GM12872 (cell line): ENCODE data around the gene MEF2B.

Source experiments
- TF ChIP-seq, protein P1 (sequence below): IDR thresholded peaks from 3 replicates; pipeline ENCODE4 v1.5.1; 2011; ENCODE audit warnings: low read depth, mild to moderate bottlenecking, low read length, moderate library complexity; ENCODE audit not compliant: insufficient read depth

The MEF2B gene

DNA sequence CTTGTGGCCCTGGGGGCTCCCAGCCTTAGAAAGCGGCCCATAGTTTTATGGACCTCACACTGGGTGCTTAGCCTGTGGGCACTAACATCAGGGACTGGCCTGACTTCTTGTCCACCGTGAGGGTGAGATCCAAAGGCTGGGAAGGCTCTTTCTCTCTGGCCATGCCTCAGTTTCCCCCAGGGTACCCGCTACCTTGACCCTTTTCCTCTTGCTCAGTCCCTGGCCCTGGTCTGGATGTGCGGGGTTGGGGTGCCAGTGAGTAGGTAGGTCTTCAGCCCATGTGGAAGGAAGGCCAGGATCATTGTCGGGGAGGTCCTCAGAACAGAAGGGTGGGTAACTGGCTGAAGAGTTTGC is 30.2 kb downstream of the MEF2B start:
- TF ChIP-seq, protein P1, sequence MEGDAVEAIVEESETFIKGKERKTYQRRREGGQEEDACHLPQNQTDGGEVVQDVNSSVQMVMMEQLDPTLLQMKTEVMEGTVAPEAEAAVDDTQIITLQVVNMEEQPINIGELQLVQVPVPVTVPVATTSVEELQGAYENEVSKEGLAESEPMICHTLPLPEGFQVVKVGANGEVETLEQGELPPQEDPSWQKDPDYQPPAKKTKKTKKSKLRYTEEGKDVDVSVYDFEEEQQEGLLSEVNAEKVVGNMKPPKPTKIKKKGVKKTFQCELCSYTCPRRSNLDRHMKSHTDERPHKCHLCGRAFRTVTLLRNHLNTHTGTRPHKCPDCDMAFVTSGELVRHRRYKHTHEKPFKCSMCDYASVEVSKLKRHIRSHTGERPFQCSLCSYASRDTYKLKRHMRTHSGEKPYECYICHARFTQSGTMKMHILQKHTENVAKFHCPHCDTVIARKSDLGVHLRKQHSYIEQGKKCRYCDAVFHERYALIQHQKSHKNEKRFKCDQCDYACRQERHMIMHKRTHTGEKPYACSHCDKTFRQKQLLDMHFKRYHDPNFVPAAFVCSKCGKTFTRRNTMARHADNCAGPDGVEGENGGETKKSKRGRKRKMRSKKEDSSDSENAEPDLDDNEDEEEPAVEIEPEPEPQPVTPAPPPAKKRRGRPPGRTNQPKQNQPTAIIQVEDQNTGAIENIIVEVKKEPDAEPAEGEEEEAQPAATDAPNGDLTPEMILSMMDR: no peak

DNA sequence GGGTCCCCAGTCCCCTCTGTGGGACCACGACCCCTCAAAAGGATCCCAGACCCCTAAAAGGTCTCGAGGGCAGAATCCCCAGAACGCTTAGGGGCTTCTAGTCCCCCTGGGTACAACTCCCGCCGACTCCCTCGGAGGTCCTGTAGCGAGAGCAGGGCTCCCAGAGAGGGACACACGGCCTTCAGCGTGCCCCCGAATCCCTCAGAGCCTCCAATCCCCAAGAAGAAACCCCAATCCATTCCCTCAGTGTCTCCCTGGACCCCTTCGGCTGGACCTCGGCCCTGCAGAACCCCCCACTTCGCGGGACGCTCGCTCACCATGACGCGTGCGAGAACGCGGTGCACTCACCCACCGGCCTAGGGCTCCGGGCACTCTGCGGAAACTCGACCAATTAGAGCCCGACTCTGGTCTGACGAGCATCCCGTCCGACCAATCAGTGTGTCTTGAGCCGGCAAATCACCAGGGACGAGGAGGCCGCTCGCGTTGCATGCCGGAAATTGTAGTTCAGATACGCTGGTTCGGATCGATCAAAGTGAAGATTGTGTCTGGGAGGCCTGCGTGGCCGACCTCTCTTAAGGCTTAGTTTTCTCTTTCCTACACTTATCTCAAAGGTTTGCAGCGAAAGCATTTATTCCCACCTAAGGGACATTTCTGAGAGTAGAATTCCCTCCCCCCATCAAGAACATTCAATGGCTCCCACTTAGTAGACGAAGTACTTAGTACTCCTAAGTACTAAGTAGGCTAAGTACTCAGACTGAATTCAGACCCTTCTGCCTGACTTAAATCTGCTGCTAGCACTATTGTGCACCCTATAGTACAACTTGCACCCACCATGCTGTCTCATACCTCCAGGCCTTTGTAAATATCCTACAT is 31.7 kb downstream of the MEF2B start, which contains the start of gene TMEM161A:
Gene TMEM161A (minus strand): TSS at position 370 of the 873 bp plus-strand sequence. CDS start 50 bp downstream, at position 320.
- TF ChIP-seq, protein P1: no peak

DNA sequence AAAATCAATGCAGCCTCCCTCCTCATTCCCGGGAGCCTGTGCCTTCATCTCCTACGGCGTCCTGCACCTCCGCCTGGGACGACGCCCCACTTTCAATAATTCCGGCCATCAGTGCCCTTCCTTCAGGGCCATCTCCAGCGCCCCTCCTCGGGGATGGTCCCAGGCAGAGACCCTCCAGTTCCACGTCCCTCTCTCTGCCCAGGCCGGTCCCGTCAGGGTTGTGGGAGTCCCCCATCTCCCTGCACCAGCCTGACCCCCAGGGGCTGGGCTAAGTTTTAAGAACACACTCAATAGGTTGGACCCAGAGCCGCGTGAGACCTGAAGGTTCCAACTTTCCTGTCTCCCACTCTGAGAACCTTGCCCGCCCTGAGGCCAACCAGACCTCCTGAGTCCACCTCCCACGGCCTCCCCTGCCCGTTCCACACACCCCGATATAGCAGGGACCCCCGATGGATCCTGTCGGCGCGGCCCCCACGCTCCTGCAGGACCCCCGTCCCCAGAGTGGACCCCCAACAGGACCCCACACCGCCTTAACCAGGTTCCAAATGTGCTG is 32.4 kb downstream of the MEF2B start:
- TF ChIP-seq, protein P1: no peak

DNA sequence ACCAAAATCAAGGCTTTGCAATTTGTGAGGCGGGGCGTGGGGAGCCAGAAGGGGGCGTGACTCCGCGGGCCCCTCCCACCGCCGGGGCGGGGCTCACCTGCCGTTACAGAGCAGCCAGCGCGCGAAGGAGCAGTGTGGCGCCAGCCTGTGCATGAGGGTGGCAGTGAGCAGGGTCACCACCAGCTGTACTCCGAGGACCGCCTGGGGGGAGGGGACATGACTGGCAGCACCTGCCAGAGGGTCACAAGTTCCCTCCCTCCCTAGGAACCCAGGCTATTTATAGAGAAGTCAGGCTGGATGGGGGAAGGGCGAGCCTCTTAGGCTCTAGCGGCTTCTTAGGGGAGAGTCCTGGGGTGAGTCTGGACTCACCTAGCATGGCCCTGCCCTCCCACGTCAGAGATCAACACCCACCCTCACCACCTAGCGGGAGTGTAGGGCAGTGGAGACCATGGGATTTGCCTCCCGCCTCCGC is 35.3 kb downstream of the MEF2B start:
- TF ChIP-seq, protein P1: no peak

DNA sequence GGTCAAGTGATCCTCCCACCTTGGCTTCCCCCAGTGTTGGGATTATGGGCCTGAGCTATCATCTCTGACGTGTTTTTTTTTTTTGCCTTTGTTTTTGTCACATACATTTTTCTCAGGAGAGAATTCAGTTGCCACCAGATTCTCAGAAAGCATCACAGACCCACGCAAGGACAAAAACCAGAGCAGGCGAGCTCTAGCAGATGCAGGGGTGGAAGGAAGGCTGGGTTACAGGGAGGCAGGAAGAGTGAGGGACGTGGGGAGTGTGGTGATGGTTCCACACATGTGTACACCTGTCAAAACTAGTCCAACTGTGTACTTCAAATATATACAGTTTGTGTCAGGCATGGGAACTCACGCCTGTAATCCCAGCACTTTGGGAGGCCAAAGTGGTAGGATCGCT is 36.1 kb downstream of the MEF2B start:
- TF ChIP-seq, protein P1: no peak

DNA sequence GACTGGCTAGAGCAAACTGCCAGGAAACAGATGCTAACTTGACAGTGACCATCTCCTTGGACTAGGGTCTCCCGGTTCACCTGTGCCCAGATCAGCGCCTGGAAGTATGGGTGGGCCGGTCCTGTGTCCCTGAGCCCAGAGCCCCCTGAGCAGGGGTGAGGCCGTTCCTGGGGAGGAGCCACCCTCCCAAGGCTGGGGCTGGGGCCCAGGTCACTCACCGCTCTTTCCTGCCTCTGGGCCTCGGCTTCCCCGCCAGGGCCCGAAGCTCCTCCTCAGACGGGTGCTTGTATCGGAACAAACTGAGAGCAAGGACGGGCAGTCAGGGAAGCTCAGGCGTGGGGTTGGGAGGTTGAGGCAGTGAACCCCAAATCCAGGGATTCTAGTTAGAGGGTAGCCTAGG is 37.2 kb downstream of the MEF2B start:
- TF ChIP-seq, protein P1: no peak

DNA sequence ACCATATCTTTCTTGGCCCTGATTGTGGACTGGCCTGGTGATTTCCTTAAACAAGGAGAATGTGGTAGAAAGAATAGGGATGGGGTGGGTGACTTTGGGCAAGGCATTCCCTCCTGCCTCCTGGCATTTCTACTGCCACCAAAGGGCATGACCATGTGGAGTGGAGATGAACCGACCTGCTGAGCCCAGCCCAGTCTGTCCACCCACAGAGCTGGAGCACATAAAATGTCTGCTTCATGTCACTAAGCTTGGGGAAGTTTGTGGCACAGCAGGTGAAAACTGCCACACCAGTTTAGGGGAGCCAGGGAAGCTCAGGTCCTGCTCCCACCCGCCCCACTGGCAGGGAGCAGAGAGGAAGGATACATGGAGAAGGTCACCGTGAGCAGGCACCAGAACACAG is 38.1 kb downstream of the MEF2B start:
- TF ChIP-seq, protein P1: no peak
